HepG2 (cell line): ENCODE data around the gene ALKBH5. TPM values are rescaled to one million over a fixed set of nuclear protein-coding genes. Genes with fewer than 3 reads are reported as not detected.

Experiments
- ARNT2 ChIP-seq: sonication (generic); formaldehyde crosslinking; IDR thresholded peaks from 2 replicates; pipeline ENCODE4 v1.8.0; 2022; ENCODE audit warnings: mild to moderate bottlenecking, low read depth, missing genetic modification reagents, moderate library complexity
- DNMT3B ChIP-seq: conservative IDR thresholded peaks from 2 replicates; pipeline ENCODE4 v1.6.1; 2016; ENCODE audit warnings: missing biosample characterization, control low read depth
- PBX3 ChIP-seq: sonication (generic); formaldehyde crosslinking; IDR thresholded peaks from 2 replicates; pipeline ENCODE4 v1.8.1; 2023; ENCODE audit warnings: missing genetic modification reagents, inconsistent platforms, borderline replicate concordance
- RFX3 ChIP-seq: IDR thresholded peaks from 2 replicates; pipeline ENCODE4 v1.6.1; 2016; ENCODE audit warnings: missing biosample characterization, missing genetic modification reagents
- RFX5 ChIP-seq: IDR thresholded peaks from 2 replicates; pipeline ENCODE4 v1.6.1; 2011; ENCODE audit warnings: low read depth, low read length, improper control_type of control experiment
- ZMYM4 ChIP-seq: sonication (generic); formaldehyde crosslinking; IDR thresholded peaks from 2 replicates; pipeline ENCODE4 v1.8.1; 2023; ENCODE audit warnings: mild to moderate bottlenecking, missing genetic modification reagents
- ZNF138 ChIP-seq: sonication (generic); formaldehyde crosslinking; IDR thresholded peaks from 2 replicates; pipeline ENCODE4 v1.5.0; 2020; ENCODE audit warnings: mild to moderate bottlenecking, low read depth, missing genetic modification reagents
- ZNF256 ChIP-seq: sonication (generic); formaldehyde crosslinking; conservative IDR thresholded peaks from 2 replicates; pipeline ENCODE4 v1.4.0; 2020; ENCODE audit warnings: missing genetic modification reagents
- ZNF337 ChIP-seq: sonication (generic); formaldehyde crosslinking; IDR thresholded peaks from 2 replicates; pipeline ENCODE4 v1.5.1; 2020; ENCODE audit warnings: missing genetic modification reagents, low read depth, mild to moderate bottlenecking, borderline replicate concordance
- ZNF766 ChIP-seq: sonication (generic); formaldehyde crosslinking; IDR thresholded peaks from 2 replicates; pipeline ENCODE4 v1.5.0; 2020; ENCODE audit warnings: missing genetic modification reagents, borderline replicate concordance
- polyA plus RNA-seq, 8 experiments: library from polyadenylated mRNA; depleted of rRNA in 3 of 8; stranded (reverse) in 7 of 8; unstranded in 1 of 8; fragments of >200 nt; fragmentation: Illumina TruSeq in 4 of 8; extraction: Trizol in 4 of 8; gene quantifications; 2 replicates each; pipeline versions ENCODE4 v1.2.1 to v1.2.3, GENCODE V29; 2011 to 2016; ENCODE audit warnings: low read depth in 4 of 8, missing spikeins in 1 of 8, mixed read lengths in 1 of 8; ENCODE audit not compliant: insufficient read depth in 1 of 8
- total RNA-seq, 5 experiments: library from RNA; depleted of rRNA; stranded (reverse); fragments of >200 nt; fragmentation: Illumina TruSeq; extraction: Trizol; gene quantifications; 2 replicates each; pipeline ENCODE4 v1.2.3, GENCODE V29; 2016; ENCODE audit warnings: low read depth in 1 of 5
- TF ChIP-seq, protein P1 (sequence below): IDR thresholded peaks from 2 replicates; pipeline ENCODE4 v1.6.1; 2016; ENCODE audit warnings: low read depth, control low read depth
- TF ChIP-seq, protein P2 (sequence below), 2 experiments: IDR thresholded peaks; 2 replicates each; pipeline ENCODE4 v1.6.1; 2011 to 2012; ENCODE audit warnings: low read length in 2 of 2, borderline replicate concordance in 1 of 2, low read depth in 1 of 2, mild to moderate bottlenecking in 1 of 2, moderate library complexity in 1 of 2
- TF ChIP-seq, protein P3 (sequence below): sonication (generic); formaldehyde crosslinking; IDR thresholded peaks from 2 replicates; pipeline ENCODE4 v1.5.1; 2020; ENCODE audit warnings: missing genetic modification reagents, mild to moderate bottlenecking, borderline replicate concordance
- TF ChIP-seq, protein P4 (sequence below): sonication (generic); formaldehyde crosslinking; IDR thresholded peaks from 2 replicates; pipeline ENCODE4 v1.4.0; 2020; ENCODE audit warnings: low read depth, mild to moderate bottlenecking, missing genetic modification reagents

ALKBH5 gene
- total and polyA plus RNA-seq, 2 of the 13 experiments (the other 11 are each of a cell fraction or from before 2014, with no cell fraction given): 68.9 to 76.9 TPM

- 0 out of 2 replicates have a peak, but pooled peaks have one; percentile 39 for TF ChIP-seq DNMT3B (CRISPR knock-in tag)
- TF ChIP-seq RFX5: peak; percentile 79
- TF ChIP-seq ZNF337: peak; percentile 64; the same call in 1 of the 2 replicates
- TF ChIP-seq, protein P1, sequence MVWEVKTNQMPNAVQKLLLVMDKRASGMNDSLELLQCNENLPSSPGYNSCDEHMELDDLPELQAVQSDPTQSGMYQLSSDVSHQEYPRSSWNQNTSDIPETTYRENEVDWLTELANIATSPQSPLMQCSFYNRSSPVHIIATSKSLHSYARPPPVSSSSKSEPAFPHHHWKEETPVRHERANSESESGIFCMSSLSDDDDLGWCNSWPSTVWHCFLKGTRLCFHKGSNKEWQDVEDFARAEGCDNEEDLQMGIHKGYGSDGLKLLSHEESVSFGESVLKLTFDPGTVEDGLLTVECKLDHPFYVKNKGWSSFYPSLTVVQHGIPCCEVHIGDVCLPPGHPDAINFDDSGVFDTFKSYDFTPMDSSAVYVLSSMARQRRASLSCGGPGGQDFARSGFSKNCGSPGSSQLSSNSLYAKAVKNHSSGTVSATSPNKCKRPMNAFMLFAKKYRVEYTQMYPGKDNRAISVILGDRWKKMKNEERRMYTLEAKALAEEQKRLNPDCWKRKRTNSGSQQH: peak; percentile 87; the same call in 1 of the 2 replicates
- TF ChIP-seq PBX3 (CRISPR knock-in tag): peak; percentile 88; the same call in 1 of the 2 replicates
- TF ChIP-seq ARNT2: peak; percentile 66
- TF ChIP-seq, protein P2, sequence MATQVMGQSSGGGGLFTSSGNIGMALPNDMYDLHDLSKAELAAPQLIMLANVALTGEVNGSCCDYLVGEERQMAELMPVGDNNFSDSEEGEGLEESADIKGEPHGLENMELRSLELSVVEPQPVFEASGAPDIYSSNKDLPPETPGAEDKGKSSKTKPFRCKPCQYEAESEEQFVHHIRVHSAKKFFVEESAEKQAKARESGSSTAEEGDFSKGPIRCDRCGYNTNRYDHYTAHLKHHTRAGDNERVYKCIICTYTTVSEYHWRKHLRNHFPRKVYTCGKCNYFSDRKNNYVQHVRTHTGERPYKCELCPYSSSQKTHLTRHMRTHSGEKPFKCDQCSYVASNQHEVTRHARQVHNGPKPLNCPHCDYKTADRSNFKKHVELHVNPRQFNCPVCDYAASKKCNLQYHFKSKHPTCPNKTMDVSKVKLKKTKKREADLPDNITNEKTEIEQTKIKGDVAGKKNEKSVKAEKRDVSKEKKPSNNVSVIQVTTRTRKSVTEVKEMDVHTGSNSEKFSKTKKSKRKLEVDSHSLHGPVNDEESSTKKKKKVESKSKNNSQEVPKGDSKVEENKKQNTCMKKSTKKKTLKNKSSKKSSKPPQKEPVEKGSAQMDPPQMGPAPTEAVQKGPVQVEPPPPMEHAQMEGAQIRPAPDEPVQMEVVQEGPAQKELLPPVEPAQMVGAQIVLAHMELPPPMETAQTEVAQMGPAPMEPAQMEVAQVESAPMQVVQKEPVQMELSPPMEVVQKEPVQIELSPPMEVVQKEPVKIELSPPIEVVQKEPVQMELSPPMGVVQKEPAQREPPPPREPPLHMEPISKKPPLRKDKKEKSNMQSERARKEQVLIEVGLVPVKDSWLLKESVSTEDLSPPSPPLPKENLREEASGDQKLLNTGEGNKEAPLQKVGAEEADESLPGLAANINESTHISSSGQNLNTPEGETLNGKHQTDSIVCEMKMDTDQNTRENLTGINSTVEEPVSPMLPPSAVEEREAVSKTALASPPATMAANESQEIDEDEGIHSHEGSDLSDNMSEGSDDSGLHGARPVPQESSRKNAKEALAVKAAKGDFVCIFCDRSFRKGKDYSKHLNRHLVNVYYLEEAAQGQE (IDR thresholded peaks at IDR 0.05; ENCODE audit: borderline replicate concordance in 1 of 2, low read depth in 1 of 2, low read length in 2 of 2): no peak
- TF ChIP-seq, protein P3, sequence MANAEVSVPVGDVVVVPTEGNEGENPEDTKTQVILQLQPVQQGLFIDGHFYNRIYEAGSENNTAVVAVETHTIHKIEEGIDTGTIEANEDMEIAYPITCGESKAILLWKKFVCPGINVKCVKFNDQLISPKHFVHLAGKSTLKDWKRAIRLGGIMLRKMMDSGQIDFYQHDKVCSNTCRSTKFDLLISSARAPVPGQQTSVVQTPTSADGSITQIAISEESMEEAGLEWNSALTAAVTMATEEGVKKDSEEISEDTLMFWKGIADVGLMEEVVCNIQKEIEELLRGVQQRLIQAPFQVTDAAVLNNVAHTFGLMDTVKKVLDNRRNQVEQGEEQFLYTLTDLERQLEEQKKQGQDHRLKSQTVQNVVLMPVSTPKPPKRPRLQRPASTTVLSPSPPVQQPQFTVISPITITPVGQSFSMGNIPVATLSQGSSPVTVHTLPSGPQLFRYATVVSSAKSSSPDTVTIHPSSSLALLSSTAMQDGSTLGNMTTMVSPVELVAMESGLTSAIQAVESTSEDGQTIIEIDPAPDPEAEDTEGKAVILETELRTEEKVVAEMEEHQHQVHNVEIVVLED (CRISPR knock-in tag): peak; percentile 84; the same call in 1 of the 2 replicates
- TF ChIP-seq, protein P4, sequence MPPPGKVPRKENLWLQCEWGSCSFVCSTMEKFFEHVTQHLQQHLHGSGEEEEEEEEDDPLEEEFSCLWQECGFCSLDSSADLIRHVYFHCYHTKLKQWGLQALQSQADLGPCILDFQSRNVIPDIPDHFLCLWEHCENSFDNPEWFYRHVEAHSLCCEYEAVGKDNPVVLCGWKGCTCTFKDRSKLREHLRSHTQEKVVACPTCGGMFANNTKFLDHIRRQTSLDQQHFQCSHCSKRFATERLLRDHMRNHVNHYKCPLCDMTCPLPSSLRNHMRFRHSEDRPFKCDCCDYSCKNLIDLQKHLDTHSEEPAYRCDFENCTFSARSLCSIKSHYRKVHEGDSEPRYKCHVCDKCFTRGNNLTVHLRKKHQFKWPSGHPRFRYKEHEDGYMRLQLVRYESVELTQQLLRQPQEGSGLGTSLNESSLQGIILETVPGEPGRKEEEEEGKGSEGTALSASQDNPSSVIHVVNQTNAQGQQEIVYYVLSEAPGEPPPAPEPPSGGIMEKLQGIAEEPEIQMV (CRISPR knock-in tag): peak; percentile 92
- peak; percentile 49; the same call in 1 of the 2 replicates for TF ChIP-seq ZNF766 (CRISPR knock-in tag)
- TF ChIP-seq ZNF138 (CRISPR knock-in tag): peak; percentile 84; the same call in 1 of the 2 replicates
- TF ChIP-seq ZNF256 (CRISPR knock-in tag): 0 out of 2 replicates have a peak, but pooled peaks have one; percentile 69
- TF ChIP-seq RFX3 (CRISPR knock-in tag): peak; percentile 85
- peak; percentile 70 for TF ChIP-seq ZMYM4 (CRISPR knock-in tag)
These were observed at the start of gene ALKBH5 (continued) for GRCh38 chr17:18183334-18184142.
